GM15510 (cell line): ENCODE results near the gene S1PR1.

Source experiments
- POLR2A ChIP-seq: IDR thresholded peaks from 3 replicates; pipeline ENCODE4 v1.6.1; 2011; ENCODE audit warnings: borderline replicate concordance; ENCODE audit not compliant: insufficient read length; ENCODE audit errors: extremely low read depth

The S1PR1 gene

DNA sequence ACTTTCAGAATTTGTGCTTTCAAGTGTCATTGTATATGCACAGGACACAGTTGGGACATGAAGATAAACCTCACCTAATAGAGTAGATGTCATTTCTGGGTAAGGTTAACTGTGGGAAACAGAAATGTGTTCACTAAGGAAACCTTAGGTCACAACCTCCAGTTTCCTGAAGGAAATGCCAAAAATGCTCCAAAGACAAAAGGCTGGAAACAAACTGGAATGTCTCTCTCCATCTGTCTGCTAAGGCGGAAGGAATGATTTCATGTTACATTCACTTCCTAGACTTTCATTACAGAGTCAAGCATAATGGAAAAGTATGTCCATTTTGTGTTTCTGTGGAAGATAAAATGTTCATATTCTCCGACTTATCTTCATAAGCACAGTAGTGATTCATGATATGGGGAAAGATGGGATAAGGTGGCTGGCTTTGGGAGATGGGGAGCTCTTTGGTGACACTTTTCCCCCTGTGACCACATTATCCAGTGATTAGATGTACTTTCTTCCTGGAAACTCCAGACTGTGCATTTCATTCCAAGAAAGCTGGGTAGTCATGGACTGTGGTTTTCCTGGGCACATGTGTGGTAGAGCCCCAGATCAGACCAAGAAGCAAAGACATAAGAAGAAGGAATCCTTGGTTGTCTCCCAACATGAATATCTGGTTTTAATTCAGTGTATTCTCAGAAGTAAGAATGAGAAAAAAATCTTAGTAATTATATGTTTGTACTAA lies 5.7 kb downstream of the S1PR1 start:
- no peak for TF ChIP-seq POLR2A

DNA sequence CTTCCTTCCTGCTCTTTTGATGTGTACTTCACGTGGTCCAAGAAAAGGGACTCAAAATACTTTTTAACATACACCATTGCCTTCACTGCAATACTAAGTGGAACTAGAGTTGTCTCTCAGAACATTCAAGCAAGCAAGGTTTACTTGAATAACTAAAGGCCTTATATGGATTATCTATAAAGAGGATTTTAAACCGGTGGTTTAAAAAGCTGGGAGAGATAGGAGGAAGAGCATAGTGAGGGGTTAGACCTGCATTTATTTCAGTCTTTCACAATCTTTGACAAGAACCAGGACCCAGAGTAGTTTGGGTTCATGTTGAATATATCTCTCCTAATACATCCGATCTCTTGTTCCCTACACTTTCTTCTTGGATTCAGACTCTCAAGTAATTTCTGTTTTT lies 6.9 kb downstream of the S1PR1 start:
- no peak for TF ChIP-seq POLR2A

DNA sequence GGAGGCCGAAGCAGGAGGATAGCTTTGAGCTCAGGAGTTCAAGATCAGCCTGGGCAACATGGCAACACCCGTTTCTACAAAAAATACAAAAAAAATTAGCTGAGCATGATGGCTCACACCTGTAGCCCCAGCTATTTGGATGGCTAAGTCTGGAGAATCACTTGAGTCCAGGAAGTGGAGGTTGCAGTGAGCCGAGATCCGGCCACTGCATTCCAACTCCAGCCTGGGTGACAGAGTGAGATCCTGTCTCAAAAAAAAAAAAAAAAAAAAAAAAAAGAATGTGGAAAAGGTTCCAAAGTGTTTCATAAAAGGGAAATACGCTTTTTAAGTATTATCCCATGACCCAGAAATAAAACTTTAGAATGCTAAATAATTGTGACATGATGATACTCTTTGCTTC lies 8.0 kb downstream of the S1PR1 start:
- TF ChIP-seq POLR2A: no peak

DNA sequence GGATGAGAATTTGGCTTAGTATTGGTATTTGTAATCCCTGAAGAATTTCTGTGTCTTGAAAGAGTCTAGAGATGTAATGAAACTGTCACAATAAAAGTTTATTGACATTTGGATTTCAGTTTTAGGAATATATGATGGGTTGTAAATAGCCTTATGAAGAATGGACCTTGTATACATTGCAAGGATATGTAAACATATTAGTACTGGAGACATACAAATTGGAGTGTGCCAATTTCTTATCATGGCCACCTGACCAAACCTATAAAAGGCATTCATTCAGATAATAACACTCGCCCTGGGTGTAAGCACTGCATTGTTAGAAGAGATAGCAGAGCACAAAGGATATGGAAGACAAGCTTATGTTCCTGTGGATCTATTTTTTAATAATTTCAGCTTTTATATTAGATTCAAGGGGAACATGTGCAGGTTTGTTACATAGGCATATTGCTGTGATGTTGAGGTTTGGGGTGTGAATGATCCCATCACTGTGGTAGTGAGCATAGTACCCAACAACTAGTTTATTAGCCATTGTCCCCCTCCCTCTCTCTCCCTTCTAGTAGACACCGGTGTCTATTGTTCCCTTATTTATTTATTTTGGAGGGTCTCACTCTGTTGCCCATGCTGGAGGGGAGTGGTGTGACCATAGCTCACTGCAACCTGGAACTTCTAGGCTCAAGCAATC lies 8.6 kb downstream of the S1PR1 start:
- no peak for TF ChIP-seq POLR2A

DNA sequence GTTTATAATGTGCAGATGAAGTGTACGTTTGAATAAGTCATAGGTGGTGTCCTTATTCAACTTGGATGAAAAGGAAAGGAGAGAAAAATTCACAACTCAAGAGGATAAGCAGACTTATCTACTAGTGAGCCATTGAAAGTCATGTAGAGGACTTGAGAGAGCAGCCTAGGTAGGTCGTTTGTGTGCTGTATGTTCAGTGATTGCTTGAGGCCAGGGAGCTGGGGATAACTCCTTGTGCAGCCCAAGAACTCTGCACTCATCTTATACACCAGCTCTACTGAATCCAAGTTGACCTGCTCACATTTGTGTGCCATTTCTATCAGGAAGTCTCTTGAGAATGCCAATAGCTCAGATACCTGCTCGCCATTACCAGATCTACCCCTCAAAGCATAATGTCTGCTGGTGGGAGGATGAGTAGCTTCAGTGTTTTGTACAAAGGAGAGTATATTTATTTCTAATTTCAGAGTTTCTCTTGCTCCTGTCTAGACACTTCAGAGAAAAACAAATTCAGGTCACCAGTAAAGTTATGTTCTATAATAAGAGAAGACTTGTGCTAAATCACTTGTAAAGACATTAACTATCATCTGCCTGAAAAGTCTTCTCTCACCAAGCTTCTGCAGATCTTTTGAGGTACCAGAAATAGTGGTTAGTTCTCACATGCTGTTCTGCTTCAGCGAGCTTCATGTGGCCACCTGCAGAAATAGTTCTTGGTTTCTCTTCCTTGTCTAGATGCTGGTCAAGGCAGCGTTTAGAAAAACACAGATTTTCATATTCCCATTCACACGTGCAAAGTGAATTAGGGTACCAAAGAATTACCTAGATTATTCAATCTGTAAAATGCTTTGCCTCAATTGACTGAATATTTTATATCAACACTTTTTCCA lies 10.8 kb downstream of the S1PR1 start:
- TF ChIP-seq POLR2A: no peak

DNA sequence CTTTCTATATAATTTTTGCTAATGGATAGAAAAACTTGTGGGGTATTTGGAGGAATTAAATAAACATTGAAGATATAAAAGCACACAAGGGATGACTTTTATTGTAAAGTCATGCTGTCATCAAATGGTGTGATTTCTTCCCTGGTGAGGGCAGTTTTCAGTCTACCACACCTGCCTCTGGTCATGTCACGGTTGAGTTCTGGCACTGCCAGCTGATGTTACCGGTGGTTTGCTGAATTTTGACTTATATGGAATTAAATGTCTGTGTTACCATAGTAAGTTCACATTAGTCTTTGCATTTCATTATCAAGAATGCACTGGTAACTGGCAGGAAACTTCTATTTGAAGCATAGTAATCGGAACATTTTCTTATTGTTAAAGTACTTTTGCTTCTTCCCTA lies 13.4 kb downstream of the S1PR1 start:
- no peak for TF ChIP-seq POLR2A

DNA sequence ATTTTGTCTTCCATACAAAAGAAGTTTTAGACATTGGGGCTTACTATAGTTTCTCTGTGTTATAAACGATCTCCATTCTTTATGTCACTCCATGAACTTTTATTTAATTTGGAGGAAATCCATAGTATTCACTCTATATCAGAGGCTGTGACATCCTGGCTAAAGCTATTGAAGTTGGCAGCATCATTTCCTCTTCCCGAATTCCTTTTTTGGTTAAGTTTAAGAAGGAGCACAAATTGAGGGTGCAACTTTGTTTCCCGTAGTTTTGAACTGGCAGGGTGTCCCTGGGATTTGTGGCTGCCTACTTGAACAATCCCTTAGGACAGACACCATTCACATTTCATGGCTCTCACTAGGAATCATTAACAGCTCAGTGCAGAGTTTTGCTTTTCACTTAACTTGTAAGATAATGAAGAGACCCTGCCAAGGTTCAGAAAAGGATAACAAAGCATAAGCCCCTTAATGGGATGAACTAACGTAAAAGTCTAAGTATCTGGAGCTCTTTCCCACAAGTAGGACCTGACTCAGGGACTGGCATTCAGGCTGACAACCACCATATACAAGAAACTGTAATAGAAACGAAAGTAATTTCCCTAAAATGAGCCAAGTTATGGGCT lies 13.9 kb downstream of the S1PR1 start:
- TF ChIP-seq POLR2A: no peak

DNA sequence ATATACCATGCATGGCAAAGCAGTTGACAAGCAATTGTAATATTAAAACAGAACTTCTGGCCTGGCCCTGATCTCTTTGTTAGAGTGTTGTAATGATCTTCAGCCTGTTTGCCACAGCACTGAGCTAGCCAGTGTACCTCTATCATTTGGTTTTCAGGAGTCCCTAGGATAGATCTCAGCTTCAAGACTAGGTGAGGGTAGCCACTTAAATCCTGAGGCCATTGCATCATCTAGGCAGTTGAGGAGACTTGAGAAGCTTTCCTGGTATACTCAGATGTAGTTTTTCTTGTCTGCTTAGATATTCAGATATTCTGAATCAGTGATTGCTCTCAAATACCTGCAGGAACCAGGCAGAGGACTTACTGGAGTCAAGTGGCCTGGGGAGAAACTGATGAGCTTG lies 14.7 kb downstream of the S1PR1 start:
- no peak for TF ChIP-seq POLR2A

DNA sequence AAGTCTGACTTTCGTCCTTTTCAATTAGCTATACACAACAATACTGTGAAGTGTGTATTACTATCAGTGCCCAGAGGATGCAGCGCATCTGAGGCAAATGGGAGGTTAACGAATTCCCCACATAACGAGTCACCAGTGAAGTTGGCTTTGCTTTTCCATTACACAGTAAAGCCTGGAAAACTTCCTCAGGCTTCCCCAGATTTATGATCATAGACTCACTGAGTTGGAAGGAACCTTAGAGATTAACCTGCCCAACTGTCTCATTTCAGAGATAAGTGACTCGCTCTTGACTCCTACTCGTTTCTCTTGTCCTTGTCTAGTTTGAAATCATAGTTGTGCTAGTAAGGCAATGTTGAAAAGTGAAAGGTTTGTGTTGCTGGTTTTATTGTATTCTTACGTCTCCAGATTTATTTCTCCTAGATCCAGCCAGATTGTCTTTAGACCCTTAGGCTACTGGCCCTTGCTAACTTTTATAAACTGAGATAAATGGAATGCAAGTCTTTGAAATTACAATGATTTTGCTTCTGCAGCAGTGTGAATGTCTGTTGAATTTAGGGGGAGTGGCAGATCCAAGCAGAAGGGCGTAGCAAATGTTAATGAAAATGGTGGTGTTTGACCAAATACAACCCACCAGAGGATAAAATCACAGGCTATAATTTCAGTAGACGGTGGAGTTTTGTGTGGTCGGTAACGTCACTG lies 17.3 kb downstream of the S1PR1 start:
- no peak for TF ChIP-seq POLR2A

DNA sequence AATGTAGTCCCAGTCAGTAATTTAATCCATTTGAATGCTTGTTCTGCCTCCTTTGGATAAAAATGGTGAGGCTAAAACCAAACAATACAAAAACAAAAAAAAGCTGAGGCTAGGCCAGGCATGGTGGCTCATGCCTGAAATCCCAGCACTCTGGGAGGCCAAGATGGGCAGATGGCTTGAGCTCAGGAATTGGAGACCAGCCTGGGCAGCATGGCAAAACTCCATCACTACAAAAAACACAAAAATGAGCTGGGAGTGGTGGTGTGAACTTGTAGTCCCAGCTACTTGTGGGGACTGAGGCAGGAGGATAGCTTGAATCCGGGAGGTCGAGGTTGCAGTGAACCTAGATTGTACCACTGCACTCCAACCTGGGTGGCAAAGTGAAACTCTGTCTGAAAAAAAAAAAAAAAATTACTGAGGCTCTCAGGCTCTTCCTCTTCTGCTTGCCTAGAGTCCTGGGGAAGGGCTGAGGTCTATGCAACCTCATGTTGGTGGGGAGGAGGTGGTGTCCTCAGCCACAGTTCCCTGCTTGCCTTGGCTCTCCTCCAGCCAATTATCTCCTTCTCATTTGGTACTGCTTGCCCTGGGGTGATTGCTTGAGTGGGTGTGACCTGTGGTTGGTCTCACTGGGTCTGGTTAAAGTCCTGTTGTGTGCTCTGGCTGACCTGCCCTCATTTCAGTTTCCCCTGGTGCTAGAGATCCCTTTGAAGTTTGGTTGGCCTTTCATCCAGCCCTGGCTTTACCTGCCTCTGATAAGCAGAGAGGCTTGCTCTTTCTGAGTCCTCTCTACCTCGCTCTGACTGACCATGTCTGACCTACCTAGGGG lies 20.9 kb downstream of the S1PR1 start:
- no peak for TF ChIP-seq POLR2A

DNA sequence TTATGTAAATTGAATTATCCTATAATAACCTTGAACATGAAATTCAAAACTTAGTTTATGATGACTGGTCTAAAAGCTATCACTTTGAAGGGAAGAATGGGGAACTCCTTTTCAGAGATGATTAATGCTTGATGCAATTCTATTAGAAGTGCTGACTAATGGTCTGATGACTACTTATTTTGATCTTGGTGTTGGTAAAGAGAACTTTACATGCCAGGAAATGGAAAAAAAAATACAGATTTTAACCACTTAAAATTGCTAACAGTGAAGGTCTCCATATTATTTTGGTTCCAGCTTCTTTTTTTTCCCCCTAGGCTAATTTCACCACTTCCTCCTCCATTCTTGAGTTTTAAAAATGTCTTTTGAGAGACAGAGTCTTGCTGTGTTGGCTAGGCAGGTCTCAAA lies 22.9 kb downstream of the S1PR1 start:
- TF ChIP-seq POLR2A: no peak

DNA sequence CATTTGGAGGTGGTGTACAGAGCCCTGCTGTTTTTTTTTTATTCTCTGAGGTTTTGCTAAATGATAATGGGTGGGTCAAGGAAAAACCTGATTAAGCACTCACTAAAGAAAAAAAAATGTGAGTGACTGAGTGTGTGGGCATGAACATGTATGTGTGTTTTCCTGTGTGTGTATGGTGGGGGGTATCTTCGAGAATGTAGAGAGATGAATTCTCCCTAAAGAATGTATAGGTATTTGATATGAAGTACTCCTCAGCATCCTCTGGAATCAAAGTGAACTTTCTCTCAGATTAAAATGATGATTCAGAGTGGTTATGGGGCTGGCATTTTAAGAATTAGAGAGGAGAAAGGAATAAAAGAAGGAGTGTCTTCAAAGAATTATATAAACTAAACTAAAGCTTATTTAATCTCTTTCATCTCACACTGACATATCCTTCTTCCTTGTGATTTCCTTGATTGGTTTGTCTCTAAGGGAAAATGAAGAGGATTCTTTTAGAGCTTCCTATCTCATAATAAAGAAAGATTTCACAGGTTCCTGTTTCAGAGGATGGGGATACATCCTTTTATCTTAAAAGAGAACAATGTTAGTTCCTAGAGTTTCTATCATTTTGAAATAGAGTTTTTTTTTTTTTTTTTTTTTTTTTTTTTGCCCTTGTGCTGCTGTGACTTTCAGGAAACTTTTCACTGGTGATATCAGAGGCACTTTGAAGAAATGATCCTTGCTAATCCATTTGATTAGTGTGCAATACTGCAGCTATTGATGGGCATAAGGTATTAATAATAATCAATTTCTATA lies 23.9 kb downstream of the S1PR1 start:
- TF ChIP-seq POLR2A: no peak

DNA sequence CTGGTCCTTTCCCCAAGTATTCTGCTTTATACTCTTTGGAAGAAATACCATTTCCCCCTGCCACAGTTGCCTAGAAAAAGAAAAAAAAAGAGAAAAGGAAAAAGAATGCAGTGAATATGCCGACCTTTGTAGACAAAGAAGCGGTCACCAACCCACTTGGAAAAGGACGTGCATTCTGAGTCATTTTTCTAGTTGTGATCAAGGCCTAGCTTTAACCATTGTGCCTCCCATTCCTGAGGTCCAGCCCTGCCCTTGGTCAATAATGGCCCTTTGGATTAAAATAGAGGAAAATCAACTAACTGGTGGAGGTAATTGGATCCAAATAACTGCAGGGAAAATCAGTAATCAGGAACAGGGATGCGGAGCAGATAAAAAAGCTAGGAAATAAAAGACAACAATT lies 24.8 kb downstream of the S1PR1 start:
- TF ChIP-seq POLR2A: no peak

DNA sequence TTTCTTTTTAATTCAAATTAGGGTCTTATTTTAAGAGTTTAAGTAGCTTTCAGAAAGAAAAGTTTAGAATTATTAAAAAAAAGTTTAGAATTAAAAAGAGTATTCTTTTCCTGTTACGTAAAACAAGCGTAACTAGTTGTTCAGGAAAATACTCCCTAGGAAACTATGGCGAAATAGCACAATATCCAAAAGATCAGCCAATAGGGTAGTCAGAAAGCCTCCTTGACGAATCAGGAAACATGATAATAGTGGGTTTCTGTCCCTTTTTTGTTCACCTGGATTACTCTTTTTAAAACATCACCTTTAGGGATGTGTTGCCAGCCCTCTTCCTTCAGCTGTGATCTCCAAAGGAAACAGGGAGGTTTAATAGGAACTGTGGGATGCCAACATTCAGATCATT lies 25.2 kb downstream of the S1PR1 start:
- TF ChIP-seq POLR2A: no peak
